HG02610 (cell line): ENCODE measurements around the gene BLOC1S2.
"Not testable (repeated sequence)": the region's sequence is repeated elsewhere in the genome, so short reads cannot be mapped to it uniquely, and the experiment has no call there.

Experiments used
- ATAC-seq: cut with Tn5 transposase; IDR thresholded peaks from one replicate; pipeline ENCODE4 v1.9.1; 2021; ENCODE audit warnings: mild to moderate bottlenecking, moderate library complexity; ENCODE audit not compliant: unreplicated experiment

The BLOC1S2 gene

DNA sequence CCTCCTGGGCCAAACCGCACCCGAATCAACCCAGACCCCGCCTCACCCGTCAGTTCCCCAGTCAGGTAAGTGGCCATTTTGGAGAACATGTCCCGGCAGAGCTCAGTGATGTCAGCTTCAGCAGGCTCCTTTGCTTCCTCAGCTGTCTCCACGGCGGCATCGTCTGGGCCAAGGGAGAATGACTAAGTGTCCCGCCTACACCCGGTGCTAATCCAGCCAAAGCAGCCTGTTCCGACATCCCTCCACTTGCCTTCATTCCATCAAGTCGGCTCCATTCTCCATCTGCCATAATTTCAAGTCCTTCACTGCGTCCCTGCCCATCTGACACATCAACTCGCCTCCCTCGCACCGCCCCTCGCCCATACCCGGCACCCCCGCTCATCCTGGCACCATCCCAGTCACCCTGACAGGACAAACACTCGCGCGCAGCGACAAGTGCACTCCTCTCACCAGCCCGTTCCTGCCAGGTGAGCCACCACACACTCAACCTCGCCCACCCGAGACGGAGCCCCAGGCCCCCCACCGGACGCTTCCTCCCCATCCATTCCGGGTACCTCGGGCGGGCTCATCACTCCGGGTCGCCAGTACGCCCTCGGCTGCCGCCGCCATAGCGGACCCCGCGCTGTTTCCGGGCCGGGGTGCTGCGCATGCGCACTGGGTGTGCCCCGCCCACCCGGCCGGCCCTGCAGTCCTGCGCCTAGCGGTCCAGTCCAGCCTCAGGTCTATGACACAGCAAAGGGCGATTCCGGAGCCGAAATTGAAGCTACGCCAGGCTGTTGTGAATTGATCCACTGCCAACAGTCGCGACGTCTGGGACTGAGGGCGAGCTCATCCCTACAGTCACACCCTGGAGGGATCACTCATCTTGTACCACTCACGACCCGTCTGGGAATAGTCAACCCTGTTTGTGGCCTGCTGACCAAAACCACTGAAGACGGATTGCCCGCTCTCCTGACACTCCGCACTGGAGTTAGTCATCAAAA, at the start of gene BLOC1S2:
Gene BLOC1S2 (minus strand): TSS at position 630 of the 983 bp plus-strand sequence. CDS start 21 bp downstream, at position 609.
- ATAC-seq: peak; percentile 88

DNA sequence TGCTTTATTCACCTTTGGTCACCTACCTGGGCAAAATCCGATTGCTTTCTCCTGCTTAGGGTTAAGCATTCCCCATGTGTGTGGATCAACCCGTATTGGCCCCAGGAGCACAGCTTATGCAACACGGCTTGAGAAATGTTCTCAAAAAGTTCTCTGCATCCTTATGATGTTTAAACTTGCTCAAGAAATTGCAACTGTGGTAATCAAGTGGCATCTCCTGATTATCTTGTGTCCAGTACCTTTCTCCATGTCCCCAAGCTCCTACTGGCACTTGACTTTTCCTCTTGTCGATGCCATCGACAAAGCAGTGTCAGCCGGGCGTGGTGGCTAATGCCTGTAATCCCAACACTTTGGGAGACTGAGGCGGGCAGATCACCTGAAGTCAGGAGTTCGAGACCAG, 48.3 kb upstream of the BLOC1S2 start:
- no peak for ATAC-seq

DNA sequence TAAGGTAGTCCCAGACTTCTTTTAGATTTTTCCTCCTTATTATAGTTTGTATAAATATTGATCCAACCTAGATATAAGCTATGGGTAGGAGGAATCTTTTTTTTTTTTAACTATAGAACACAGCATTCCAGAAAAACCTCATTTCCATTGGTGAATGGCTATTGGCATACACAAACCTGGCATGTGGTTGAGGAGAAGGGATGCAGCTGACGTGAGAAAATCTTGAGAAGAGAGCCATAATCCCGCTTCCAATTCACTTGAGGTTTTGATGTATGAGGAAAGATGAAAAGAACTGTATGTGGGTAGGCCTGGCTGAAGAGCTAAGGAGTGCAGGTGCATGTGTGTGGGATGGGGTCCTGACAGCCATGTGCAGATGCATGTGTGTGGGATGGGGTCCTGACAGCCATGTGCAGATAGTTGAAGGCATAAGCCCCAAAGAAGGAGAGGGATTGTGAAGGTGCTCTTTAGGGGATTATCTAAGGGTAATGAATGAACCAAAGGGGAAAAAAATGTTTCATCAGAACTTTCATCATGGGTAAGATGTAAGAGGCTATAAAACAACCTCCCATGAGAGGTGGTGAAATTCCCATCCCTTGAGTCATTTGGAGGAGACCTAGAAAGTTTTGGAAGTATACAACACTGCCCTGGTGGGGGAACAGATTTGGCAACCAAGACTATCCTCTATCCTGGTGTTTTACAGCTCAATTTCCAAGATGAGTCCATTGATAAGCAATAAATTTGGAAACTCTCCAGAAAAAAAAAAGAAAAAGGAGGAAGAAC, 47.4 kb upstream of the BLOC1S2 start:
- no peak for ATAC-seq

DNA sequence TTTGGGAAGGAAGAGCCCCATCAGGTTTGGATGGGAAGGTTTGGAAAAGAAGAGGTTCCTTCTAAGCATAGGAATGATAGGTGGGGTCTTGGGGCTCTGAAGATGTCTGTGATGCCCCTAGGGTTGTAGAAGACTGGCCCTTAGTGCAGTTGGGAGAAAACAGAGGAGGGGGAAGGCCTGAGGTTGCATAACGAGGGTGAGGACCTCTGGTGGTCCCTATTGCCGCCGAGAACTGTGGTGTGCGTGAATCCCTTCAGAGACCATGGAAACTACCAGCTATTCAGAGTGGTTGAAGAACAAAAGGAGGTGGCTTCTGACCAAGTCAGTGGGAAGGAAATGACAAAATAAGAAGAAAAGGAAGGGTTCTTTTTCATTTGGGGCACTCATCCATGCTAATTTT, 46.6 kb upstream of the BLOC1S2 start:
- no peak for ATAC-seq

DNA sequence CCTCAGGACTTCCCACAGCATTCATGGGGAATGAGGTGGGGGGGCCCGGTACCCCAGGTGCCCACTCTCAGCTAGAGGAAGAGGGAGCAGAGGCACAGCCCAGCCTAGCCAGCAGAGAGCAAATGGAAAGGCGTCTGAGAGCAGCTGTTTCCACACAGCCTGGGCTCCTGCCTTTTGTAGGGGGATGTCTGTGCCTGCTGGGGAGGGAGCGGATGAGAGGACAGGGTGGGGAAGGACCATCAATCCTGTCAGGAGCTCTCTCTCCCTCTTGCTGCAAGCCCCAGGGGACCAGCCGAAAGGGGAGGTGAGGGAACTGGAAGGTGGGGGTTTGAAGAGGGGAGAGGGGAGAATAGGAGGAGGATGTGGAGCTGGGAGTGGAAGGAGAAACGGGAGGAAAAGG, 43.6 kb upstream of the BLOC1S2 start, which contains the start of gene PKD2L1:
Gene PKD2L1 (minus strand): TSS at position 150 of the 400 bp plus-strand sequence. CDS start 125 bp downstream, at position 25.
- no peak for ATAC-seq

DNA sequence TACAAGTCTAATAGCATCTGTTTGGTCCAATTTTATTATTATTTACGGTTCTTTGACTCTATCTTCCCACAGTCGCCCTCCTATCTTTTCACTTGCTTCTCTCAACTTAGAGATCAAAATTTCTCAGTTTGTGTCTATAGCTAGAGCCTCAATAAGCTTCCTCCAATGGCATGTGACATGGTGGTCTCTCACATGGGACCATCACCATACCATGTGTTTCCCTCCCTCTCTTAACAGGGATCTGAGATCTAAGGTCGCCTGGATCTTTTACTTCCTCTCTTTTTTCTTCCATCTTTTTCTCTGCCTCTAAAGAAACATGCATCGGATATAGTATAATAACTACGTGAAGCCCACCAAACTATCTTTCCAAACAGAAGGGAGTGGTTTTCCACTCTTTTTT, 41.7 kb upstream of the BLOC1S2 start:
- ATAC-seq: no peak

DNA sequence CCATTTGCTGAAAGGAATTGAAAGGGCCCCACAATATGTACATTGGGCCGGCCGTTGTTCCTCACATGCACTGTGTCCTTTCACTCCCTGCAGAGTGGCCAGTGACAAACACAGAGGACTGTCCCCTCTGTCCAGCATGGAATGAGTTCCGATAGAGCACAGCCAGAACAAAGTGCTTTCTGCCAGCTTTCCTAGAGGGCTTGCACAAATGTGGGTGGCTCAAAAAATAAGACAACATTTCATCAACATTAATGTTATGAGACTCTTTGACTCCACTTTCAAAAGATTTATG, 41.2 kb upstream of the BLOC1S2 start:
- ATAC-seq: no peak

DNA sequence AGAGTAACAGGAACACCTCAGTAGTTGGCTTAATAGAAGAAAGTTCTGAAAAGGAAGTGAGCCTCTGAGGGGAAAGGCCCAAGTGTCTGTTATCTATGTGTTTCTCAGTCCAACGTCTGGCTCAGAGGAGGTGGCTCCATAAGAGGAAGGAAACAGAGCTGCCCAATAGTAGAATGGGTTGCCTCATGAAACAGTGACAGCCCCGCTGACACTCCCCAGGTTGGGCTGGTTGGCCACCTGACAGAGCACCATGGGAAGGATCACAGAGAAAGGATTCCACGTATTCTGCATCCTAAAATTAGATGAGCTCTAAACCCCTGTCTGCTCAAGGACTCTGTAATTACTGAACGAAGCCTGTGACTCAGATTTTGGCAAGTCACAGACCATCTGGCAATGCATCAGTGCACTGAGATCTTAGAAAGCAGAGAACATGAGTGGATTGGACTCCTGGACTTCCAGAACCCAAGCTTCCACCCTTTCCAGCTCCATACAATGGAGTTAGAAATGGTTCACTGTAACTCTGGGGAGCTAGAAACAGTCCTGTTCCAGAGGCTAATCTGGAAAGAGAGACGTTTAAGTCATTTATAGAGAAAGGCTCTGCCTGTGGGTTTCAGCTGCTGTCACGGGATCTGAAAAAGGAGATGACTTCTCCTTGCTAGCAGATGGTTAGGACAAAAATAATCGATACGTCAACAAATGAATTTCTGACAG, 40.7 kb upstream of the BLOC1S2 start:
- peak; percentile 98 for ATAC-seq

DNA sequence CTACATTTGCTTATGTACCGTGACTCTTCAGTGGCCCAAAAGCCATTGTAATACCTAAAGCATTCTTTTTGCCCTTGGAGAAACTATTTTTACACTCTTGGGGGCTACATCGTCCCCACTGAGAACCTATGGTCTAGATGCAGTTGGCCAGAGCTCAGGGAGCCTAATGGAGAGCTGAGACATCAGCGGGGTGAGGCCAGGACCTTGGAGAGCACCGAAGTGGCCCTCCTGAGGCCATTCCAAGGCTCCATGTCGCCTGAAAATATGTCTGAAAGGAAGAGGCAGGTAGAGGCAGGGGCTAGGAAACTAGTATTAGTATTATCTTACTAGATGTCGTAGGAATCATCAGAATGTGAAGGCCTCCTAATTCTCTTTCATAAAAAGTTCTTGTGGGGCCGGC, 38.7 kb upstream of the BLOC1S2 start:
- no peak for ATAC-seq

DNA sequence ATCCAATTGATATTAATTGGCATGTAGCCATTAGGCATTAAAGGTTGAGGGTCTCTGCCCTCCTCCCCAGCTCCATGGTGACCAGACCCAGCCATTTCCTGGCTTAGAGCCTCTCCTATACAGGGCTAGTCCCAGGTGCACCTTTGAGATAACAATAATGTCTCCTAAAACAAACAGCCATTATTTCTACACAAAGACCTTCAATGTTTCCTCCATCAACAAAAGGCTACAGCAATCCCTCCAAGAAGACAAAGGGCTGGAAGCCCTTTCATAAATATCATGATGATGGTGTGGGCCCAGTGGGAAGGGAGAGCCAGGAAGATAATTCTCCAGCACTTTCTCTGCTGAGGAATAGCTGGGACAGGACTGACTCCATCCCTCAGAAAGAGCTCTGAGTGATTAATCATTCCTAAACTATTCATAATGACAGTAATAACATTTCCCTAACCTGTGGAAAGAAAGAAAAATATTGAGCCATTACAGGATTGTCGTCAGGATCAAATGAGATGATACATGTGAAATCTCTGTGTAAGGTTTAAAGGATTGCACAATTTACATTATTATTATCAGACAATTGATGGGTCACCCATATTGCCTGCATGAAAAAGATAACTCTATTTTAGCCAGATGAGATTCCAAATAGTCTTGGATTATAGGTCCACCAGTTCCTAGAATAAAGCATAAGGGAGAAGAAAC, 33.4 kb upstream of the BLOC1S2 start:
- ATAC-seq: no peak

DNA sequence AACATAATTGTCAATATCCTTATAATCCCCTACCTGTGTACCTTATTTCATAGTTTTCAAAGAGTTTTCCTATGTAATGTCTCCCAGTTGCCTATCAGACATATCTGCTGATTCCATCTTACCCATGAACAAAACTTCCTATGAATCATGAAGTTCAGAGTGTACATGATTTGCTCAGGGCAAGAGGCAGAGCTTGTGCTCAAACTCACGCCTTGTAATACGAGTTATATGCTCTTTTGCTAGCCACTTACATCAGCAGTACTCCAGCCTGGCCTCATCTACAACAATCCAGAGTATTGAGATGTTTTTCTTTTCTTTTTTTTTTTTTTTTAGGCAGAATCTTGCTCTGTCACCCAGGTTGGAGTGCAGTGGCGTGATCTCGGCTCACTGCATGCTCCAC, 31.7 kb upstream of the BLOC1S2 start:
- no peak for ATAC-seq

DNA sequence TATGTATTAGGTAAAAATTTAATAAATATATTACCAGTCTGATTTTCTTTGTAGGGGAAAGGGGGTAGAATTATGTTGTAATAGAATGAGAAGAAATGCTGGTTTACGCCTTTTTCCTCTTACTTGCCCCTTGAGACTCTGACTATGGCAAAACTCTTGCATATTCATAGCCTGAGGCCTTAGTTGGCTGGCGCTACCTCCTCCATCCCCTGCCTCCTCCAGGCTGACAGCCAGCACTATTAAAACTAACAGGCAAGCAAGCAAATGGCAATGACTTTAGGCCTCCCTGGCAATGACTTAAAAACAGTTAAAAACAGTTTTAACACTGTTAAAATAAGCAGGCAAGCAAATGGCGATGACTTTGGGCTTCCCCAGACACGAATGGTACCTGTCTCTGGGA, 29.1 kb upstream of the BLOC1S2 start:
- no peak for ATAC-seq

DNA sequence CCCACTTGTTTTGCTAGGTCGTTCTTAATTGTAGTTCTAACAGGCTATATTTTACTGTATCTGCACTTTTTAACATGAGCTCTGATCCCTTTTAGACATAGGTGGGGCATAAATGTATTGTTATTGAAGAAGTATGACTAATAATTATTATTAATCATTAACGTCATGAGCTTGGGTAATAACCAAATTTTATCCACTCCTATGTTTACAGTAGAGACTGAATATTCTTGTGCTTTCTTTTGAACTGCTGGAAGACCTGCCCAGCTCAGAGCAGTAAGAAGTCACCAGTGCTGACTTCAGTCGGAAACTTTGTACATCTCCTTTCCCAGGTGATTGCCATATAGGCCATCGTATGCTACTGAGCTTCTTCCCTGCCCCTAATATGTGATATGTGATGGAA, 24.8 kb upstream of the BLOC1S2 start:
- ATAC-seq: no peak

DNA sequence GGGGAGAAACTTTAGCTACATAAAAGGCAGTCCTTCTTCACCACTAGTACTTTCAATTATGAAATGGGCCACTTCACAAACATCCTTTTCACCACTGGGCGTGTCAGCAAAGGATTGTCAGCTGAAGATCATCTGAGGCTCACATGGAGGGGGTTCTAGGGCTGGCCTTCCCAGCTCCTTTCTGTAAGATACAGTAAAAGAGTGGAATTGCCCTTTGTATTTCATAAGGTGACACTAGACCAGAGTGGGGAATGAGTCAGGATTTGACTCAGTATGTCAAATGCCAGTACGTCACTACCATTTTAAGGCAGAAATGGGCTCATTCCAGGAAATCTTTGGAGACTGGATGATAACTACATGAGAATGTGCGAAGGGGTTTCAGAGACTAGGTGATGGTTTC, 21.2 kb upstream of the BLOC1S2 start:
- ATAC-seq: no peak

DNA sequence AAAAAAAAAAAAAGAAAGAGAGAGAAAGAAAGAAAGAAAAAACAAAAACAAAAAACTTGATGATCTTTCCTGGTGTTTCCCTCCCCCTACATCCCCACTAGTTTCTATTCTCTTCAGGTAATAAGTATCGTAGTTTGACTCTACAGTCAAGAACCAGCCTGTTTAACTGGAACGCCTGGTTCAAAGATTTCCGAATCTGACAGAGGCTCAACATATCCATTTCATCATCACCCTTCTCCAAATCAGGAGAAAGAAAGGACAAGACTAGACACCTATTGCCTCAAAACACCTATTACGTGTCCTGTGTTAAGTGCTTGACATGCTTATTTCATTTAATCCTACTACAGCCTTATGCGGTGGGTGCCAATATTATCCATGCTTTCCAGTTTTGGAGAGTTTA, 20.4 kb upstream of the BLOC1S2 start:
- no peak for ATAC-seq

DNA sequence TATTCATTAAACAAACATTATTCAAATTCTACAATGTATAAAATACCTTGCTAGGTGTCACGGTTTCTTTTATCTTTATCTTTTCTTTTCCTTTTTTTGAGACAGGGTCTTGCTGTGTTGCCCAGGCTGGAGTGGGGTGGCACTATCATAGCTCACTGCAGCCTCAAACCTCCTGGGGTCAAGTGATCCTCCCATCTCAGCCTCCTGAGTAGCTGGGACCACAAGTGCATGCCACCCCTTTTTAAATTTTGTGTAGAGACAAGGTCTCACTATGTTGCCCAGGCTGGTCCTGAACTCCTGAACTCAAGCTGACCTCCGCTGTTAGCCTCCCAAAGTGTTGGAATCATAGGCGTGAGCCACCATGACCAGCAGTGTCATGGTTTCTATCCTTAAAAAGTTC, 17.9 kb upstream of the BLOC1S2 start:
- ATAC-seq: no peak

DNA sequence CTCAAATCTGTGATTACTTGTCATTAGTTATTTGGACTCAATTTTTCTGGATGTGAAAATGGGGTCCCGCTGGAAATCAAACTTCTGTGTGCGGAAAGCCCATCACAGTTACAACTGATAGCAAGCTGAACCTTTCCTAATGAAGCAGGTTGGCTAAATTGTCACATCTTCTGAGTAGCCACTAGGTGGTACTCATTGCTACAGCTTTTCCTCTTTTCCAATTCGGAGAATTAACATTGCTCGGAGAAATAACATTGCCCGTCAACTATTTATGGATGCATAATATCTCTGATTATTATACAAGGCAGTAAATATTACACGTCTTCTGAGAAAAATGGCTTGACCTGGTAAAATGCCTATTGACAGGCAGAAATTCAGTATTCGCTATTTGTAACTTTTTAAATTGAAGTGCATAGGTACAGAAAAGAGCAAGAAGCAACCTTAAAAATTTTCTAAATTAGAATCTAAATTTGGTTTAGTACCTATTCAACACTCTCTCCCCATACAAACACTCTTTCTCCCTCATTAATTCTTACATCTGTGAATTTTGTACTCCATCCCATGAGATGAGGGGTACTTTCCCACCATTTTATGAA, 17.3 kb upstream of the BLOC1S2 start:
- ATAC-seq: no peak

DNA sequence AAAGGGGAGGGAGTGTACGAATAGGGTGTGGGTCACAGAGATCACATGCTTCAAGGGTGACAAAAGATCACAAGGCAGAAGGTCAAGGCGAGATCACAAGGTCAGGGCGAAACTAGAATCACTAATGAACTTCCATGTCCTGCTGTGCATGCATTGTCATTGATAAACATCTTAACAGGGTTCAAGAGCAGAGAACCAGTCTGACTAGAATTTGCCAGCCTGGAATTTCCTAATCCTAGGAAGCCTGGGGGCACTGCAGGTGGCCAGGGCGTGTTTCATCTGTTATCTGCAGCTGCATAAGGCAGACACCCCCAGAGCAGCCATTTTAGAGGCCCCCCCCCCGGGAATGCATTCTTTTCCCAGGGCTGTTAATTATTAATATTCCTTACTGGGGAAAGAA, 14.6 kb upstream of the BLOC1S2 start:
- not testable (repeated sequence) for ATAC-seq

DNA sequence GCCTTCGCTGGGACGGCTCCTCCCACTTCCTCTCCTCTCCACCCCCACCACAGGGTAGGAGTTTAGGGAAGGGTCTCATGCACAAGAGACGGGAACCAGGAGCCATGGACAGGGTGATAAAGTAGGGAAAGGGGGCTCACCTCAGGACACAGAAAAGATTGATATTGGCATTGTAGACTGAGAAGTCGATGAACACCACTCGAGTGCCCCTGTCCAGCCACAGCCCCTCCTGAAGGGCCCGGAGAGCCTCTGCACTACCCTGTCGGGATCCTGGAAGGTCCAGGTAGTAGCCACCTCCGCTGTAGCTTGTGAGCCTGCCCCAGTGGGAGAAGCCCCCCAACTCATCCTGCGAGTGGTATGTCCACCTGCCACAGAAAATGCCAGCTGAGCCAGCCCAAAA, 10.8 kb upstream of the BLOC1S2 start:
- ATAC-seq: no peak

DNA sequence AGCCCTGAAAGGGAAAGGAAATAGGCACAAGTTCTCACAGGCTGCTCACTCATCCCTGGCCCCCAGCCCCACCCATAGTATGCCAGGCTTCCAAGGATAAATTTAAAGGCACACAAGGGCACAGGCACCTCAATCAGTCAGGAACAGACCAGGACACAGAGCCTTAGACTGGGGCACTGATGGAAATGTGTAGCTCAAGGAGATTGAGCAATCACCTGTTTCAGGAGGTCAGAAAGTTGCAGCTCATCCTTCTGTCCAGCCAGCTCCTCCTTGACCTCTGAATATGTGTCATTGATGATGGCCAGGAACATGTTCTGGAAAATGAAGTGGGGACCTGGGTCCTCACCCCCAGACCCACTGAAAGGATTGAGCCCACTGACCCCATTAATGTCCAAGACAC, 6.6 kb upstream of the BLOC1S2 start:
- ATAC-seq: no peak
